Measurements from ENCODE around the gene NBL1. TPM values are rescaled to one million over a fixed set of nuclear protein-coding genes. Genes with fewer than 3 reads are reported as not detected.

The NBL1 gene
- total and polyA plus RNA-seq, 9 of the 15 experiments (the other 6 are each of a cell fraction or from before 2014, with no cell fraction given) = 0.10 to 3.7 (median 1.8) TPM; not detected in 1

DNA sequence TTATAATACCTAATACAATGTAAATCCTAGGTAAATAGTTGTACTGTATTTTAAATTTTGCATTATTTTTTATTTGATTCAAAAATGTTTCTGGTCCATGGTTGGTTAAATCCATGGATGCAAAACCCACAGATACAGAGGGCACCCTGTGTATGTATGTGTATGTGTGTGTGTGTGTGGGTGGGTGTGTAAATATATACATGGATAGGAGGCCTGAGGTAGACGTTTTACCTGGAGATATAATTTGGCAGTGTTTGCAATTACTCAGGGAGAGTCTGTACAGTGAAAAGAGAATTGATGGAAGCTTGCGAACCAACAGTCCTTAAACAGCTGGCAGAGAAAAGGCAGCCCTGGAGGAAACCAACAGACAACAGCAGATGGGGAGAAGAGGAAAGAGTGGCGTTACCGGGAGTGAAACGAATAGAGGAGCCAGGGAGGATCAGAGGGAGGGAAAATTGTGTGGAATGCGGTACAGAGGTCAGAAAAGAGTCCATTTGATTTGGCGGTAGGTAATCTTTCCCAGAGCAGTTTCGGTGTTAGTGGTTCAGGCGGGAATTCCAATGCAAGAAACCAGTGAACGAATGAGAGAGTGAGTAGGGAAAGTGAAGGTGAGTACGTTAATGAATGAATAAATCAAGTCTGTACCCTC, 47.9 kb upstream of the NBL1 start (continued):
- TF ChIP-seq ZNF212 (CRISPR knock-in tag; IDR thresholded peaks at IDR 0.05) (no peak), KLF16 (IDR thresholded peaks at IDR 0.05) (no peak), KDM4B (IDR thresholded peaks at IDR 0.05; ENCODE audit: borderline replicate concordance in 2 of 2, low read depth in 1 of 2) (no peak), MYNN (IDR thresholded peaks at IDR 0.05) (no peak), MYNN (CRISPR knock-in tag; IDR thresholded peaks at IDR 0.05) (no peak), POLR3A (IDR thresholded peaks at IDR 0.05; ENCODE audit: borderline replicate concordance, extremely low read depth, insufficient read depth, insufficient read length) (no peak), HLTF (IDR thresholded peaks at IDR 0.05) (peak; percentile 90), ETV6 (IDR thresholded peaks at IDR 0.05; ENCODE audit: borderline replicate concordance in 1 of 2, low read depth in 2 of 2, low read length in 1 of 2) (no peak), ETV6 (CRISPR knock-in tag; IDR thresholded peaks at IDR 0.05; ENCODE audit: borderline replicate concordance) (no peak), HDAC3 (IDR thresholded peaks at IDR 0.05; ENCODE audit: borderline replicate concordance, partially characterized antibody) (no peak), PREB (CRISPR knock-in tag; IDR thresholded peaks at IDR 0.05) (no peak), ATF3 (IDR thresholded peaks at IDR 0.05) (no peak), ATF3 (CRISPR knock-in tag; conservative IDR thresholded peaks at IDR 0.05) (peak; percentile 18), PHF20 (IDR thresholded peaks at IDR 0.05; ENCODE audit: partially characterized antibody) (peak; percentile 88), THRAP3 (IDR thresholded peaks at IDR 0.05; ENCODE audit: borderline replicate concordance) (no peak; the same call in 1 of the 2 replicates), SMC3 (conservative IDR thresholded peaks at IDR 0.05; ENCODE audit: insufficient read depth, low read depth, low read length) (no peak), NR2C1 (IDR thresholded peaks at IDR 0.05) (no peak), NR2C1 (tag; IDR thresholded peaks at IDR 0.05) (no peak), ZNF445 (CRISPR knock-in tag; IDR thresholded peaks at IDR 0.05; ENCODE audit: low read depth) (no peak), DACH1 (IDR thresholded peaks at IDR 0.05; ENCODE audit: partially characterized antibody) (no peak)
- TF ChIP-seq, protein P1, sequence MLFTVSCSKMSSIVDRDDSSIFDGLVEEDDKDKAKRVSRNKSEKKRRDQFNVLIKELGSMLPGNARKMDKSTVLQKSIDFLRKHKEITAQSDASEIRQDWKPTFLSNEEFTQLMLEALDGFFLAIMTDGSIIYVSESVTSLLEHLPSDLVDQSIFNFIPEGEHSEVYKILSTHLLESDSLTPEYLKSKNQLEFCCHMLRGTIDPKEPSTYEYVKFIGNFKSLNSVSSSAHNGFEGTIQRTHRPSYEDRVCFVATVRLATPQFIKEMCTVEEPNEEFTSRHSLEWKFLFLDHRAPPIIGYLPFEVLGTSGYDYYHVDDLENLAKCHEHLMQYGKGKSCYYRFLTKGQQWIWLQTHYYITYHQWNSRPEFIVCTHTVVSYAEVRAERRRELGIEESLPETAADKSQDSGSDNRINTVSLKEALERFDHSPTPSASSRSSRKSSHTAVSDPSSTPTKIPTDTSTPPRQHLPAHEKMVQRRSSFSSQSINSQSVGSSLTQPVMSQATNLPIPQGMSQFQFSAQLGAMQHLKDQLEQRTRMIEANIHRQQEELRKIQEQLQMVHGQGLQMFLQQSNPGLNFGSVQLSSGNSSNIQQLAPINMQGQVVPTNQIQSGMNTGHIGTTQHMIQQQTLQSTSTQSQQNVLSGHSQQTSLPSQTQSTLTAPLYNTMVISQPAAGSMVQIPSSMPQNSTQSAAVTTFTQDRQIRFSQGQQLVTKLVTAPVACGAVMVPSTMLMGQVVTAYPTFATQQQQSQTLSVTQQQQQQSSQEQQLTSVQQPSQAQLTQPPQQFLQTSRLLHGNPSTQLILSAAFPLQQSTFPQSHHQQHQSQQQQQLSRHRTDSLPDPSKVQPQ (CRISPR knock-in tag; IDR thresholded peaks at IDR 0.05; ENCODE audit: borderline replicate concordance) = no peak
- TF ChIP-seq, protein P2, sequence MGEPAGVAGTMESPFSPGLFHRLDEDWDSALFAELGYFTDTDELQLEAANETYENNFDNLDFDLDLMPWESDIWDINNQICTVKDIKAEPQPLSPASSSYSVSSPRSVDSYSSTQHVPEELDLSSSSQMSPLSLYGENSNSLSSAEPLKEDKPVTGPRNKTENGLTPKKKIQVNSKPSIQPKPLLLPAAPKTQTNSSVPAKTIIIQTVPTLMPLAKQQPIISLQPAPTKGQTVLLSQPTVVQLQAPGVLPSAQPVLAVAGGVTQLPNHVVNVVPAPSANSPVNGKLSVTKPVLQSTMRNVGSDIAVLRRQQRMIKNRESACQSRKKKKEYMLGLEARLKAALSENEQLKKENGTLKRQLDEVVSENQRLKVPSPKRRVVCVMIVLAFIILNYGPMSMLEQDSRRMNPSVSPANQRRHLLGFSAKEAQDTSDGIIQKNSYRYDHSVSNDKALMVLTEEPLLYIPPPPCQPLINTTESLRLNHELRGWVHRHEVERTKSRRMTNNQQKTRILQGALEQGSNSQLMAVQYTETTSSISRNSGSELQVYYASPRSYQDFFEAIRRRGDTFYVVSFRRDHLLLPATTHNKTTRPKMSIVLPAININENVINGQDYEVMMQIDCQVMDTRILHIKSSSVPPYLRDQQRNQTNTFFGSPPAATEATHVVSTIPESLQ (CRISPR knock-in tag; IDR thresholded peaks at IDR 0.05) = no peak
